HG03196 (cell line): ENCODE data around the gene ASPDH.

ENCODE experiments used
- ATAC-seq: cut with Tn5 transposase; IDR thresholded peaks from one replicate; pipeline ENCODE4 v1.9.1; 2021; ENCODE audit not compliant: unreplicated experiment

ASPDH gene

GRCh38 chr19:50513746-50514345 is at the start of gene ASPDH:
Gene ASPDH (minus strand): TSS chr19:50513913. CDS start chr19:50513823, 90 bp downstream.
- no peak for ATAC-seq

GRCh38 chr19:50562996-50563395 is 49.3 kb upstream of the ASPDH start:
- no peak for ATAC-seq

- ATAC-seq, result no peak
These were observed 48.6 kb upstream of the ASPDH start for GRCh38 chr19:50562329-50562728.

- ATAC-seq, result no peak
These were observed 45.9 kb upstream of the ASPDH start for GRCh38 chr19:50559636-50560035.

- no peak for ATAC-seq
These were observed 44.7 kb upstream of the ASPDH start for GRCh38 chr19:50558449-50558848.

- ATAC-seq, result no peak
These were observed 44.3 kb upstream of the ASPDH start for GRCh38 chr19:50558039-50558438.

GRCh38 chr19:50557009-50557613 is 43.4 kb upstream of the ASPDH start:
- no peak for ATAC-seq

GRCh38 chr19:50556282-50557008 is 42.7 kb upstream of the ASPDH start:
- no peak for ATAC-seq

GRCh38 chr19:50555450-50556281 is 42.0 kb upstream of the ASPDH start:
- no peak for ATAC-seq

- ATAC-seq, result no peak
These were observed 41.3 kb upstream of the ASPDH start for GRCh38 chr19:50555033-50555432.

GRCh38 chr19:50554212-50554611 is 40.5 kb upstream of the ASPDH start:
- ATAC-seq, result no peak

GRCh38 chr19:50553134-50553703 is 39.5 kb upstream of the ASPDH start:
- no peak for ATAC-seq

- no peak for ATAC-seq
These were observed 38.8 kb upstream of the ASPDH start for GRCh38 chr19:50552540-50552939.

- ATAC-seq, result no peak
These were observed 38.0 kb upstream of the ASPDH start for GRCh38 chr19:50551715-50552187.

GRCh38 chr19:50551034-50551714 is 37.5 kb upstream of the ASPDH start:
- ATAC-seq, result no peak

GRCh38 chr19:50550594-50550966 is 36.9 kb upstream of the ASPDH start:
- ATAC-seq, result no peak

GRCh38 chr19:50549927-50550593 is 36.3 kb upstream of the ASPDH start:
- ATAC-seq, result no peak

- ATAC-seq, result no peak
These were observed 35.6 kb upstream of the ASPDH start for GRCh38 chr19:50549059-50549926.
